ENCODE results near the gene TRMT112. TPM values are rescaled to one million over a fixed set of nuclear protein-coding genes. Genes with fewer than 3 reads are reported as not detected.

The TRMT112 gene
- polyA plus RNA-seq, 1 donor from 2014 or later: 335 TPM

GRCh38 chr11:64341429-64341828 lies 24.1 kb upstream of the TRMT112 start:
- H3K36me3 ChIP-seq (ENCODE audit: insufficient read depth, low read length): no peaks in the 10 kb centered on the region
- no peaks in the 10 kb centered on the region for H3K9me2 ChIP-seq (ENCODE audit: insufficient read depth, low read length)
- H3F3A ChIP-seq (ENCODE audit: insufficient read depth, low read length, poor library complexity, severe bottlenecking): no peaks in the 10 kb centered on the region
- no peak overlapping the region for H3K27ac ChIP-seq (ENCODE audit: low read length)
- H3K9me3 ChIP-seq (ENCODE audit: low read length): no peaks in the 10 kb centered on the region
- TF ChIP-seq EP300 (conservative IDR thresholded peaks at IDR 0.05; ENCODE audit: poor library complexity, severe bottlenecking) (no peak), EZH2 (IDR thresholded peaks at IDR 0.05; ENCODE audit: borderline replicate concordance, insufficient read depth, low read length, poor library complexity, severe bottlenecking) (no peak), POLR2AphosphoS5 (IDR thresholded peaks at IDR 0.05) (no peak), SMC3 (conservative IDR thresholded peaks at IDR 0.05; ENCODE audit: poor library complexity) (no peak), MXI1 (conservative IDR thresholded peaks at IDR 0.05; ENCODE audit: poor library complexity, severe bottlenecking) (no peak), CTCF (IDR thresholded peaks at IDR 0.05; ENCODE audit: poor library complexity, severe bottlenecking) (no peak)
- no peak overlapping the region for H3K4me3 ChIP-seq (ENCODE audit: low read length)
- H3K4me2 ChIP-seq (ENCODE audit: low read length): no peak overlapping the region
- H4K20me1 ChIP-seq (ENCODE audit: insufficient read depth): no peaks in the 10 kb centered on the region
- H3K79me2 ChIP-seq (replicated peaks; ENCODE audit: insufficient read depth, low read length): no peaks in the 10 kb centered on the region
- H3K9ac ChIP-seq (ENCODE audit: low read length): no peak overlapping the region
- no peak overlapping the region for H2AFZ ChIP-seq (ENCODE audit: low read depth, low read length)
- H3K27me3 ChIP-seq (ENCODE audit: insufficient read depth, low read depth, low read length): no peaks in the 10 kb centered on the region

GRCh38 chr11:64340671-64341335 lies 23.4 kb upstream of the TRMT112 start:
- Histone ChIP-seq H3F3A (ENCODE audit: insufficient read depth, low read length, poor library complexity, severe bottlenecking) (no peaks in the 10 kb centered on the region), H3K9ac (ENCODE audit: low read length) (no peak overlapping the region), H3K79me2 (replicated peaks; ENCODE audit: insufficient read depth, low read length) (no peaks in the 10 kb centered on the region), H3K4me3 (ENCODE audit: low read length) (no peak overlapping the region), H3K4me2 (ENCODE audit: low read length) (no peak overlapping the region), H2AFZ (ENCODE audit: low read depth, low read length) (no peak overlapping the region), H3K9me2 (ENCODE audit: insufficient read depth, low read length) (no peaks in the 10 kb centered on the region), H4K20me1 (ENCODE audit: insufficient read depth) (no peaks in the 10 kb centered on the region), H3K9me3 (ENCODE audit: low read length) (no peaks in the 10 kb centered on the region), H3K27me3 (ENCODE audit: insufficient read depth, low read depth, low read length) (no peaks in the 10 kb centered on the region), H3K36me3 (ENCODE audit: insufficient read depth, low read length) (no peaks in the 10 kb centered on the region), H3K27ac (ENCODE audit: low read length) (no peak overlapping the region)
- TF ChIP-seq CTCF (IDR thresholded peaks at IDR 0.05; ENCODE audit: poor library complexity, severe bottlenecking): no peak
- TF ChIP-seq RAD21 (conservative IDR thresholded peaks at IDR 0.05): no peak
- TF ChIP-seq SMC3 (conservative IDR thresholded peaks at IDR 0.05; ENCODE audit: poor library complexity): no peak
- no peak for TF ChIP-seq POLR2AphosphoS5 (IDR thresholded peaks at IDR 0.05)
- TF ChIP-seq TAF1 (IDR thresholded peaks at IDR 0.05; ENCODE audit: low read depth): no peak
- no peak for TF ChIP-seq EP300 (conservative IDR thresholded peaks at IDR 0.05; ENCODE audit: poor library complexity, severe bottlenecking)
- TF ChIP-seq, protein P1, sequence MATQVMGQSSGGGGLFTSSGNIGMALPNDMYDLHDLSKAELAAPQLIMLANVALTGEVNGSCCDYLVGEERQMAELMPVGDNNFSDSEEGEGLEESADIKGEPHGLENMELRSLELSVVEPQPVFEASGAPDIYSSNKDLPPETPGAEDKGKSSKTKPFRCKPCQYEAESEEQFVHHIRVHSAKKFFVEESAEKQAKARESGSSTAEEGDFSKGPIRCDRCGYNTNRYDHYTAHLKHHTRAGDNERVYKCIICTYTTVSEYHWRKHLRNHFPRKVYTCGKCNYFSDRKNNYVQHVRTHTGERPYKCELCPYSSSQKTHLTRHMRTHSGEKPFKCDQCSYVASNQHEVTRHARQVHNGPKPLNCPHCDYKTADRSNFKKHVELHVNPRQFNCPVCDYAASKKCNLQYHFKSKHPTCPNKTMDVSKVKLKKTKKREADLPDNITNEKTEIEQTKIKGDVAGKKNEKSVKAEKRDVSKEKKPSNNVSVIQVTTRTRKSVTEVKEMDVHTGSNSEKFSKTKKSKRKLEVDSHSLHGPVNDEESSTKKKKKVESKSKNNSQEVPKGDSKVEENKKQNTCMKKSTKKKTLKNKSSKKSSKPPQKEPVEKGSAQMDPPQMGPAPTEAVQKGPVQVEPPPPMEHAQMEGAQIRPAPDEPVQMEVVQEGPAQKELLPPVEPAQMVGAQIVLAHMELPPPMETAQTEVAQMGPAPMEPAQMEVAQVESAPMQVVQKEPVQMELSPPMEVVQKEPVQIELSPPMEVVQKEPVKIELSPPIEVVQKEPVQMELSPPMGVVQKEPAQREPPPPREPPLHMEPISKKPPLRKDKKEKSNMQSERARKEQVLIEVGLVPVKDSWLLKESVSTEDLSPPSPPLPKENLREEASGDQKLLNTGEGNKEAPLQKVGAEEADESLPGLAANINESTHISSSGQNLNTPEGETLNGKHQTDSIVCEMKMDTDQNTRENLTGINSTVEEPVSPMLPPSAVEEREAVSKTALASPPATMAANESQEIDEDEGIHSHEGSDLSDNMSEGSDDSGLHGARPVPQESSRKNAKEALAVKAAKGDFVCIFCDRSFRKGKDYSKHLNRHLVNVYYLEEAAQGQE (IDR thresholded peaks at IDR 0.05; ENCODE audit: borderline replicate concordance): no peak
- no peak for TF ChIP-seq EZH2 (IDR thresholded peaks at IDR 0.05; ENCODE audit: borderline replicate concordance, insufficient read depth, low read length, poor library complexity, severe bottlenecking)
- TF ChIP-seq MXI1 (conservative IDR thresholded peaks at IDR 0.05; ENCODE audit: poor library complexity, severe bottlenecking): no peak
